Sigmoid colon (tissue), 4 donors: ENCODE results near the gene ATF7IP.

ENCODE experiments used
- CTCF ChIP-seq, 4 experiments: fragments of 450-650 bp in 3 of 4; fragments of 200-600 bp in 1 of 4; IDR thresholded peaks; one replicate each; pipeline ENCODE4 v1.5.1; 2016 to 2019; ENCODE audit warnings: antibody characterized with exemption in 4 of 4, mild to moderate bottlenecking in 3 of 4, moderate library complexity in 2 of 4
- EP300 ChIP-seq, 4 donors: sonication (generic); formaldehyde crosslinking; IDR thresholded peaks; one replicate each; pipeline ENCODE4 v1.6.1; 2017; ENCODE audit warnings: antibody characterized with exemption in 4 of 4
- POLR2A ChIP-seq, 2 donors: fragments of 450-650 bp; IDR thresholded peaks; one replicate each; pipeline ENCODE4 v1.6.1; 2016; ENCODE audit warnings: antibody characterized with exemption in 2 of 2, mild to moderate bottlenecking in 2 of 2, moderate library complexity in 2 of 2

GRCh38 chr12:14400599-14400998 lies 35.1 kb downstream of the ATF7IP start:
- TF ChIP-seq CTCF (IDR thresholded peaks at IDR 0.05) (no peak), POLR2A (IDR thresholded peaks at IDR 0.05) (no peak), EP300 (IDR thresholded peaks at IDR 0.05) (no peak)
